ENCODE data around the gene METTL21C.

Gene METTL21C

GRCh38 chr13:102698649-102698980 lies 3.8 kb upstream of the METTL21C start:
- peaks cover 0 to 8% (median 0%) of the 10 kb centered on the region in 5 experiments for H3K27me3 ChIP-seq (replicated peaks in 2 of 5; ENCODE audit: control insufficient read depth in 4 of 5, insufficient read depth in 5 of 5, low read length in 4 of 5)

GRCh38 chr13:102697929-102698648 lies 3.2 kb upstream of the METTL21C start:
- no peak for DNase-seq
- Histone ChIP-seq H3K27me3 (replicated peaks in 2 of 5; ENCODE audit: control insufficient read depth in 4 of 5, insufficient read depth in 5 of 5, low read length in 4 of 5) (peaks cover 0 to 8% (median 0%) of the 10 kb centered on the region in 5 experiments), H3K4me1 (ENCODE audit: control extremely low read depth in 1 of 4, control insufficient read depth in 4 of 4, insufficient read depth in 4 of 4, low read length in 3 of 4) (no peaks in the 10 kb centered on the region), H3K9me3 (ENCODE audit: control extremely low read depth in 1 of 5, control insufficient read depth in 4 of 5, insufficient read depth in 2 of 5, low read depth in 1 of 5, low read length in 4 of 5) (peaks cover 0 to 6% (median 0%) of the 10 kb centered on the region in 5 experiments), H3K36me3 (ENCODE audit: control insufficient read depth in 4 of 4, insufficient read depth in 4 of 4, low read length in 3 of 4) (no peaks in the 10 kb centered on the region), H3K4me3 (ENCODE audit: control insufficient read depth in 1 of 7, extremely low read depth in 1 of 7, insufficient read depth in 4 of 7, low read depth in 2 of 7, low read length in 6 of 7) (no peak overlapping the region), H3K27ac (ENCODE audit: insufficient read depth in 1 of 2, low read depth in 1 of 2, low read length in 2 of 2, poor library complexity in 1 of 2, severe bottlenecking in 2 of 2) (no peak overlapping the region)
- POLR2A ChIA-PET, result no interaction called here
- CTCF ChIA-PET, result no interaction called here
- 100% methylated on average over 2 of the region's 8 CpGs for WGBS (ENCODE audit: insufficient coverage)

More at GRCh38 chr13:102698649-102698980, 3.8 kb upstream of the METTL21C start:
- ChIA-PET CTCF (no interaction called here), POLR2A (no interaction called here)
- H3K4me3 ChIP-seq (ENCODE audit: control insufficient read depth in 1 of 7, extremely low read depth in 1 of 7, insufficient read depth in 4 of 7, low read depth in 2 of 7, low read length in 6 of 7), result no peak overlapping the region
- no peak for DNase-seq
- 100% methylated on average over 2 of the region's 2 CpGs for WGBS (ENCODE audit: insufficient coverage)
- no peak overlapping the region for H3K27ac ChIP-seq (ENCODE audit: insufficient read depth in 1 of 2, low read depth in 1 of 2, low read length in 2 of 2, poor library complexity in 1 of 2, severe bottlenecking in 2 of 2)
- no peaks in the 10 kb centered on the region for H3K4me1 ChIP-seq (ENCODE audit: control extremely low read depth in 1 of 4, control insufficient read depth in 4 of 4, insufficient read depth in 4 of 4, low read length in 3 of 4)
- no peaks in the 10 kb centered on the region for H3K36me3 ChIP-seq (ENCODE audit: control insufficient read depth in 4 of 4, insufficient read depth in 4 of 4, low read length in 3 of 4)
- H3K9me3 ChIP-seq (ENCODE audit: control extremely low read depth in 1 of 5, control insufficient read depth in 4 of 5, insufficient read depth in 2 of 5, low read depth in 1 of 5, low read length in 4 of 5), result peaks cover 0 to 6% (median 0%) of the 10 kb centered on the region in 5 experiments

- DNase-seq, result no peak
- H3K4me1 ChIP-seq (ENCODE audit: control extremely low read depth in 1 of 4, control insufficient read depth in 4 of 4, insufficient read depth in 4 of 4, low read length in 3 of 4), result no peaks in the 10 kb centered on the region
- no peak overlapping the region for H3K27ac ChIP-seq (ENCODE audit: insufficient read depth in 1 of 2, low read depth in 1 of 2, low read length in 2 of 2, poor library complexity in 1 of 2, severe bottlenecking in 2 of 2)
- CTCF ChIA-PET, result no interaction called here
- no peaks in the 10 kb centered on the region for H3K36me3 ChIP-seq (ENCODE audit: control insufficient read depth in 4 of 4, insufficient read depth in 4 of 4, low read length in 3 of 4)
- H3K4me3 ChIP-seq (ENCODE audit: control insufficient read depth in 1 of 7, extremely low read depth in 1 of 7, insufficient read depth in 4 of 7, low read depth in 2 of 7, low read length in 6 of 7), result no peak overlapping the region
- POLR2A ChIA-PET, result no interaction called here
- WGBS (ENCODE audit: insufficient coverage), result 97% methylated on average over 5 of the region's 6 CpGs
- H3K9me3 ChIP-seq (ENCODE audit: control extremely low read depth in 1 of 5, control insufficient read depth in 4 of 5, insufficient read depth in 2 of 5, low read depth in 1 of 5, low read length in 4 of 5), result peaks cover 0 to 6% (median 0%) of the 10 kb centered on the region in 5 experiments
- peaks cover 0 to 8% (median 4%) of the 10 kb centered on the region in 5 experiments for H3K27me3 ChIP-seq (replicated peaks in 2 of 5; ENCODE audit: control insufficient read depth in 4 of 5, insufficient read depth in 5 of 5, low read length in 4 of 5)
These were observed 2.4 kb upstream of the METTL21C start for GRCh38 chr13:102697264-102697663.

- H3K9me3 ChIP-seq (ENCODE audit: control extremely low read depth in 1 of 5, control insufficient read depth in 4 of 5, insufficient read depth in 2 of 5, low read depth in 1 of 5, low read length in 4 of 5), result peaks cover 0 to 6% (median 0%) of the 10 kb centered on the region in 5 experiments
- H3K36me3 ChIP-seq (ENCODE audit: control insufficient read depth in 4 of 4, insufficient read depth in 4 of 4, low read length in 3 of 4), result no peaks in the 10 kb centered on the region
- H3K27me3 ChIP-seq (replicated peaks in 2 of 5; ENCODE audit: control insufficient read depth in 4 of 5, insufficient read depth in 5 of 5, low read length in 4 of 5), result peaks cover 0 to 8% (median 4%) of the 10 kb centered on the region in 5 experiments
- H3K4me1 ChIP-seq (ENCODE audit: control extremely low read depth in 1 of 4, control insufficient read depth in 4 of 4, insufficient read depth in 4 of 4, low read length in 3 of 4), result no peaks in the 10 kb centered on the region
- CTCF ChIA-PET, result no interaction called here
- H3K4me3 ChIP-seq (ENCODE audit: control insufficient read depth in 1 of 7, extremely low read depth in 1 of 7, insufficient read depth in 4 of 7, low read depth in 2 of 7, low read length in 6 of 7), result no peak overlapping the region
- H3K27ac ChIP-seq (ENCODE audit: insufficient read depth in 1 of 2, low read depth in 1 of 2, low read length in 2 of 2, poor library complexity in 1 of 2, severe bottlenecking in 2 of 2), result no peak overlapping the region
- POLR2A ChIA-PET, result no interaction called here
- DNase-seq, result no peak
- WGBS (ENCODE audit: insufficient coverage), result 100% methylated on average over 3 of the region's 4 CpGs
These were observed 1.6 kb upstream of the METTL21C start for GRCh38 chr13:102696465-102696864.

GRCh38 chr13:102693776-102694175 lies 1.1 kb downstream of the METTL21C start:
- CTCF ChIA-PET, result no interaction called here
- WGBS (ENCODE audit: insufficient coverage), result no CpG with 5 or more reads among the region's 2 CpGs
- H3K9me3 ChIP-seq (ENCODE audit: control extremely low read depth in 1 of 5, control insufficient read depth in 4 of 5, insufficient read depth in 2 of 5, low read depth in 1 of 5, low read length in 4 of 5), result peaks cover 0 to 6% (median 0%) of the 10 kb centered on the region in 5 experiments
- no peaks in the 10 kb centered on the region for H3K36me3 ChIP-seq (ENCODE audit: control insufficient read depth in 4 of 4, insufficient read depth in 4 of 4, low read length in 3 of 4)
- no peak overlapping the region for H3K4me3 ChIP-seq (ENCODE audit: control insufficient read depth in 1 of 7, extremely low read depth in 1 of 7, insufficient read depth in 4 of 7, low read depth in 2 of 7, low read length in 6 of 7)
- POLR2A ChIA-PET, result no interaction called here
- H3K27me3 ChIP-seq (replicated peaks in 2 of 5; ENCODE audit: control insufficient read depth in 4 of 5, insufficient read depth in 5 of 5, low read length in 4 of 5), result peaks cover 0 to 9% (median 4%) of the 10 kb centered on the region in 5 experiments
- no peak for DNase-seq
- H3K4me1 ChIP-seq (ENCODE audit: control extremely low read depth in 1 of 4, control insufficient read depth in 4 of 4, insufficient read depth in 4 of 4, low read length in 3 of 4), result no peaks in the 10 kb centered on the region
- H3K27ac ChIP-seq (ENCODE audit: insufficient read depth in 1 of 2, low read depth in 1 of 2, low read length in 2 of 2, poor library complexity in 1 of 2, severe bottlenecking in 2 of 2), result no peak overlapping the region

GRCh38 chr13:102693250-102693649 lies 1.6 kb downstream of the METTL21C start:
- H3K9me3 ChIP-seq (ENCODE audit: control extremely low read depth in 1 of 5, control insufficient read depth in 4 of 5, insufficient read depth in 2 of 5, low read depth in 1 of 5, low read length in 4 of 5), result peaks cover 0 to 2% (median 0%) of the 10 kb centered on the region in 5 experiments
- H3K4me3 ChIP-seq (ENCODE audit: control insufficient read depth in 1 of 7, extremely low read depth in 1 of 7, insufficient read depth in 4 of 7, low read depth in 2 of 7, low read length in 6 of 7), result no peak overlapping the region
- DNase-seq, result no peak
- ChIA-PET CTCF (interaction anchor here (1.0 kb wide), 1 partner anchor 9 kb away, joined by 3 read pairs; no protein-coding TSS in a partner anchor), POLR2A (no interaction called here)
- H3K4me1 ChIP-seq (ENCODE audit: control extremely low read depth in 1 of 4, control insufficient read depth in 4 of 4, insufficient read depth in 4 of 4, low read length in 3 of 4), result no peaks in the 10 kb centered on the region
- H3K27me3 ChIP-seq (replicated peaks in 2 of 5; ENCODE audit: control insufficient read depth in 4 of 5, insufficient read depth in 5 of 5, low read length in 4 of 5), result peaks cover 0 to 10% (median 6%) of the 10 kb centered on the region in 5 experiments
- no peaks in the 10 kb centered on the region for H3K36me3 ChIP-seq (ENCODE audit: control insufficient read depth in 4 of 4, insufficient read depth in 4 of 4, low read length in 3 of 4)
- no peak overlapping the region for H3K27ac ChIP-seq (ENCODE audit: insufficient read depth in 1 of 2, low read depth in 1 of 2, low read length in 2 of 2, poor library complexity in 1 of 2, severe bottlenecking in 2 of 2)
- WGBS (ENCODE audit: insufficient coverage), result 83% methylated on average over 2 of the region's 4 CpGs

GRCh38 chr13:102692491-102692826 lies 2.4 kb downstream of the METTL21C start:
- H3K27ac ChIP-seq (ENCODE audit: insufficient read depth in 1 of 2, low read depth in 1 of 2, low read length in 2 of 2, poor library complexity in 1 of 2, severe bottlenecking in 2 of 2), result no peak overlapping the region
- POLR2A ChIA-PET, result no interaction called here
- H3K4me1 ChIP-seq (ENCODE audit: control extremely low read depth in 1 of 4, control insufficient read depth in 4 of 4, insufficient read depth in 4 of 4, low read length in 3 of 4), result no peaks in the 10 kb centered on the region

More at GRCh38 chr13:102692491-102692826, 2.4 kb downstream of the METTL21C start:
- Histone ChIP-seq H3K4me3 (ENCODE audit: control insufficient read depth in 1 of 7, extremely low read depth in 1 of 7, insufficient read depth in 4 of 7, low read depth in 2 of 7, low read length in 6 of 7) (no peak overlapping the region), H3K36me3 (ENCODE audit: control insufficient read depth in 4 of 4, insufficient read depth in 4 of 4, low read length in 3 of 4) (no peaks in the 10 kb centered on the region), H3K9me3 (ENCODE audit: control extremely low read depth in 1 of 5, control insufficient read depth in 4 of 5, insufficient read depth in 2 of 5, low read depth in 1 of 5, low read length in 4 of 5) (no peaks in the 10 kb centered on the region), H3K27me3 (replicated peaks in 2 of 5; ENCODE audit: control insufficient read depth in 4 of 5, insufficient read depth in 5 of 5, low read length in 4 of 5) (peaks cover 0 to 14% (median 6%) of the 10 kb centered on the region in 5 experiments)
- CTCF ChIA-PET, result interaction anchor here (1.0 to 1.6 kb wide), 2 partner anchors 9 to 19 kb away, joined by 3 read pairs; no protein-coding TSS in a partner anchor
- 100% methylated on average over 2 of the region's 2 CpGs for WGBS (ENCODE audit: insufficient coverage)
- DNase-seq, result no peak

All from common myeloid progenitor, CD34-positive (primary cell).